ENCODE data around the gene PRKAR1B. TPM values are rescaled to one million over a fixed set of nuclear protein-coding genes. Genes with fewer than 3 reads are reported as not detected.

The PRKAR1B gene
- total RNA-seq, 1 donor from 2014 or later, result 14.7 TPM

- no peaks in the 10 kb centered on the region for H3K27me3 ChIP-seq (ENCODE audit: insufficient read depth, low read length)
- H3K27ac Mint-ChIP-seq (ENCODE audit: unreplicated experiment), result no peak overlapping the region
- H2AFZ ChIP-seq (ENCODE audit: low read depth, low read length), result no peak overlapping the region
- no peak overlapping the region for H3K9ac ChIP-seq (ENCODE audit: low read length)
- TF ChIP-seq, protein P1, sequence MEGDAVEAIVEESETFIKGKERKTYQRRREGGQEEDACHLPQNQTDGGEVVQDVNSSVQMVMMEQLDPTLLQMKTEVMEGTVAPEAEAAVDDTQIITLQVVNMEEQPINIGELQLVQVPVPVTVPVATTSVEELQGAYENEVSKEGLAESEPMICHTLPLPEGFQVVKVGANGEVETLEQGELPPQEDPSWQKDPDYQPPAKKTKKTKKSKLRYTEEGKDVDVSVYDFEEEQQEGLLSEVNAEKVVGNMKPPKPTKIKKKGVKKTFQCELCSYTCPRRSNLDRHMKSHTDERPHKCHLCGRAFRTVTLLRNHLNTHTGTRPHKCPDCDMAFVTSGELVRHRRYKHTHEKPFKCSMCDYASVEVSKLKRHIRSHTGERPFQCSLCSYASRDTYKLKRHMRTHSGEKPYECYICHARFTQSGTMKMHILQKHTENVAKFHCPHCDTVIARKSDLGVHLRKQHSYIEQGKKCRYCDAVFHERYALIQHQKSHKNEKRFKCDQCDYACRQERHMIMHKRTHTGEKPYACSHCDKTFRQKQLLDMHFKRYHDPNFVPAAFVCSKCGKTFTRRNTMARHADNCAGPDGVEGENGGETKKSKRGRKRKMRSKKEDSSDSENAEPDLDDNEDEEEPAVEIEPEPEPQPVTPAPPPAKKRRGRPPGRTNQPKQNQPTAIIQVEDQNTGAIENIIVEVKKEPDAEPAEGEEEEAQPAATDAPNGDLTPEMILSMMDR (IDR thresholded peaks at IDR 0.05; ENCODE audit: insufficient read depth, low read depth, low read length), result no peak
- no peak for TF ChIP-seq EZH2 (IDR thresholded peaks at IDR 0.05; ENCODE audit: insufficient read depth, low read length)
- H3K4me3 ChIP-seq (ENCODE audit: insufficient read depth, low read depth, low read length), result no peak overlapping the region
- FAIRE-seq (no peak), DNase-seq (ENCODE audit: low read depth) (peak; percentile 89)
- peaks cover 28% of the 10 kb centered on the region for H3K79me2 ChIP-seq (ENCODE audit: insufficient read depth, low read length)
- no peaks in the 10 kb centered on the region for H3K36me3 ChIP-seq (ENCODE audit: insufficient read depth, low read length)
- H3K4me3 Mint-ChIP-seq (ENCODE audit: unreplicated experiment), result peak overlapping the region; percentile 83
- H3K27ac ChIP-seq (ENCODE audit: low read depth, low read length), result no peak overlapping the region
- H3K36me3 Mint-ChIP-seq (ENCODE audit: low read depth, unreplicated experiment), result peaks cover 36% of the 10 kb centered on the region
- no peaks in the 10 kb centered on the region for H3K27me3 Mint-ChIP-seq (ENCODE audit: low read depth, unreplicated experiment)
- H3K9me3 ChIP-seq (ENCODE audit: insufficient read depth, low read depth, low read length), result peaks cover 3% of the 10 kb centered on the region
- H4K20me1 ChIP-seq (ENCODE audit: insufficient read depth, low read length), result peaks cover 19% of the 10 kb centered on the region
- peaks cover 16% of the 10 kb centered on the region for H3K4me1 Mint-ChIP-seq (ENCODE audit: low read depth, unreplicated experiment)
- peak overlapping the region; percentile 88 for H3K4me2 ChIP-seq (ENCODE audit: low read length)
- peaks cover 20% of the 10 kb centered on the region for H3K4me1 ChIP-seq (ENCODE audit: insufficient read depth, low read length)
- H3K9me3 Mint-ChIP-seq (ENCODE audit: unreplicated experiment), result peaks cover 9% of the 10 kb centered on the region
Measured at GRCh38 chr7:725223-726005, 1.7 kb downstream of the PRKAR1B start.

DNA sequence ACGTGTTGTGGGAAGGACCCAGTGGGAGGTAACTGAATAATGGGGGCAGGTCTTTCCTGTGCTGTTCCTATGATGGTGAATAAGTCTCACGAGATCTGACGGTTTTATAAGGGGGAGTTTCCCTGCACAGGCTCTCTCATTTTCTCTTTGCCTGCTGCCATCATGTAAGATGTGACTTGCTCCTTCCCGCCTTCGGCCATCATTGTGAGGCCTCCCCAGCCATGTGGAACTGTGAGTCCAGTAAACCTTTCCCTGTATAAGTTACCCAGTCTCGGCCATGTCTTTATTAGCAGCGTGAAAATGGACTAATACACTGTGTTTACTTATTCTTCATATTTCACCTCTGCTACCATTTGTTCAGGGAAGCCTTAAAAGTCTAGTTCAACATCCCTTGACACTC, 2.8 kb downstream of the PRKAR1B start:
- Histone ChIP-seq H3K4me3 (ENCODE audit: insufficient read depth, low read depth, low read length) (no peak overlapping the region), H3K9me3 (ENCODE audit: insufficient read depth, low read depth, low read length) (peaks cover 3% of the 10 kb centered on the region), H3K27me3 (ENCODE audit: insufficient read depth, low read length) (no peaks in the 10 kb centered on the region), H3K9ac (ENCODE audit: low read length) (no peak overlapping the region), H3K36me3 (ENCODE audit: insufficient read depth, low read length) (no peaks in the 10 kb centered on the region), H3K27ac (ENCODE audit: low read depth, low read length) (no peak overlapping the region), H3K79me2 (ENCODE audit: insufficient read depth, low read length) (peaks cover 18% of the 10 kb centered on the region), H3K4me2 (ENCODE audit: low read length) (no peak overlapping the region), H4K20me1 (ENCODE audit: insufficient read depth, low read length) (peaks cover 12% of the 10 kb centered on the region), H2AFZ (ENCODE audit: low read depth, low read length) (no peak overlapping the region), H3K4me1 (ENCODE audit: insufficient read depth, low read length) (peaks cover 18% of the 10 kb centered on the region)
- no peak for FAIRE-seq
- TF ChIP-seq, protein P1 (IDR thresholded peaks at IDR 0.05; ENCODE audit: insufficient read depth, low read depth, low read length), result no peak
- no peak for TF ChIP-seq EZH2 (IDR thresholded peaks at IDR 0.05; ENCODE audit: insufficient read depth, low read length)
- Mint-ChIP-seq H3K27me3 (ENCODE audit: low read depth, unreplicated experiment) (no peaks in the 10 kb centered on the region), H3K4me1 (ENCODE audit: low read depth, unreplicated experiment) (peaks cover 16% of the 10 kb centered on the region), H3K36me3 (ENCODE audit: low read depth, unreplicated experiment) (peaks cover 29% of the 10 kb centered on the region), H3K4me3 (ENCODE audit: unreplicated experiment) (no peak overlapping the region), H3K9me3 (ENCODE audit: unreplicated experiment) (peaks cover 9% of the 10 kb centered on the region), H3K27ac (ENCODE audit: unreplicated experiment) (peak overlapping the region; percentile 41)
- no peak for DNase-seq (ENCODE audit: low read depth)

DNA sequence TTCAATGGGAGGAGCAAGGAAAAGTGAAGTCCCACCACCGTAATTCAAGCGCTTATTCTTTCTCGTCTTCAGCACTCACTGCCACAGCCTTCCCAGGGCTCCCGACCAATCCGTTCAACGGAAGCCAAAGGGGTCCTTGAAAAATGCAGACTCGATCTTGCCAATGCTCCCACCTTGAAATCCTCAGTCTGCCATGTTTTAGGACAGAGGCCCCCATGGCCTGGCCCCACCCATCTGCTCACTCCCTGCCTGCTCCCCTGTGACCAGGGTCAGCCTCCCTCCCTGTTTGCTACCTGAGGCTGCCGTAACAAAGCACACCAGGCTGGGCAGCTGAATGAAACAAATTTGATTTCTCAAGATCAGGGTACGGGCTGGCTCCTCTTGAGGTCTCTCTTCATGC, 3.5 kb downstream of the PRKAR1B start:
- Mint-ChIP-seq H3K36me3 (ENCODE audit: low read depth, unreplicated experiment) (peaks cover 29% of the 10 kb centered on the region), H3K27ac (ENCODE audit: unreplicated experiment) (no peak overlapping the region), H3K4me1 (ENCODE audit: low read depth, unreplicated experiment) (peaks cover 16% of the 10 kb centered on the region), H3K4me3 (ENCODE audit: unreplicated experiment) (no peak overlapping the region), H3K27me3 (ENCODE audit: low read depth, unreplicated experiment) (no peaks in the 10 kb centered on the region), H3K9me3 (ENCODE audit: unreplicated experiment) (peaks cover 9% of the 10 kb centered on the region)
- TF ChIP-seq EZH2 (IDR thresholded peaks at IDR 0.05; ENCODE audit: insufficient read depth, low read length), result no peak
- TF ChIP-seq, protein P1 (IDR thresholded peaks at IDR 0.05; ENCODE audit: insufficient read depth, low read depth, low read length), result no peak
- FAIRE-seq (no peak), DNase-seq (ENCODE audit: low read depth) (no peak)
- H3K79me2 ChIP-seq (ENCODE audit: insufficient read depth, low read length), result peaks cover 11% of the 10 kb centered on the region
- peaks cover 18% of the 10 kb centered on the region for H3K4me1 ChIP-seq (ENCODE audit: insufficient read depth, low read length)
- no peak overlapping the region for H3K9ac ChIP-seq (ENCODE audit: low read length)
- H3K4me2 ChIP-seq (ENCODE audit: low read length), result no peak overlapping the region
- peaks cover 3% of the 10 kb centered on the region for H3K9me3 ChIP-seq (ENCODE audit: insufficient read depth, low read depth, low read length)
- no peaks in the 10 kb centered on the region for H3K36me3 ChIP-seq (ENCODE audit: insufficient read depth, low read length)
- no peaks in the 10 kb centered on the region for H3K27me3 ChIP-seq (ENCODE audit: insufficient read depth, low read length)
- no peak overlapping the region for H3K27ac ChIP-seq (ENCODE audit: low read depth, low read length)
- H3K4me3 ChIP-seq (ENCODE audit: insufficient read depth, low read depth, low read length), result no peak overlapping the region
- no peak overlapping the region for H2AFZ ChIP-seq (ENCODE audit: low read depth, low read length)
- peaks cover 8% of the 10 kb centered on the region for H4K20me1 ChIP-seq (ENCODE audit: insufficient read depth, low read length)

Measured in astrocyte (in vitro differentiated cells and primary cell).